H1 (cell line): ENCODE results near the gene USH2A.

Experiments
- ATF2 ChIP-seq: IDR thresholded peaks from 2 replicates; pipeline ENCODE4 v1.6.1; 2012; ENCODE audit warnings: low read length, inconsistent platforms
- E2F6 ChIP-seq: IDR thresholded peaks from 2 replicates; pipeline ENCODE4 v1.6.1; 2012; ENCODE audit warnings: inconsistent platforms
- EZH2 ChIP-seq: fragments of 200-600 bp; sonication (generic); IDR thresholded peaks from 2 replicates; pipeline ENCODE4 v1.7.1; 2012; ENCODE audit warnings: low read depth, mild to moderate bottlenecking, moderate library complexity, low read length, inconsistent platforms; ENCODE audit not compliant: severe bottlenecking
- GABPA ChIP-seq: IDR thresholded peaks from 2 replicates; pipeline ENCODE4 v1.6.1; 2011; ENCODE audit warnings: mild to moderate bottlenecking, low read length, moderate library complexity, borderline replicate concordance; ENCODE audit not compliant: insufficient read depth
- POLR2A ChIP-seq, 2 experiments: IDR thresholded peaks; 1 replicate in 1 of 2; 2 replicates in 1 of 2; pipeline ENCODE4 v1.6.1; 2011; ENCODE audit warnings: low read depth in 2 of 2, low read length in 2 of 2, mild to moderate bottlenecking in 2 of 2; ENCODE audit errors: control extremely low read depth in 1 of 2
- POLR2AphosphoS5 ChIP-seq: IDR thresholded peaks from 2 replicates; pipeline ENCODE4 v1.6.1; 2011; ENCODE audit warnings: low read depth, low read length
- RAD21 ChIP-seq, 2 experiments: IDR thresholded peaks in 1 of 2; conservative IDR thresholded peaks in 1 of 2; 2 replicates each; pipeline ENCODE4 v1.6.1; 2011; ENCODE audit warnings: low read depth in 2 of 2, low read length in 2 of 2, improper control_type of control experiment in 1 of 2, inconsistent platforms in 1 of 2, mild to moderate bottlenecking in 1 of 2, moderate library complexity in 1 of 2
- TEAD4 ChIP-seq: IDR thresholded peaks from 2 replicates; pipeline ENCODE4 v1.6.1; 2012; ENCODE audit warnings: low read depth, low read length, inconsistent platforms, mixed read lengths
- YY1 ChIP-seq: IDR thresholded peaks from 2 replicates; pipeline ENCODE4 v1.6.1; 2011; ENCODE audit warnings: low read depth, mild to moderate bottlenecking, low read length
- TF ChIP-seq, protein P1 (sequence below), 3 experiments: IDR thresholded peaks; 1 replicate in 2 of 3; 2 replicates in 1 of 3; pipeline versions ENCODE4 v1.5.1 to v1.6.1; 2011; ENCODE audit warnings: low read length in 3 of 3, mild to moderate bottlenecking in 3 of 3, inconsistent platforms in 2 of 3, low read depth in 1 of 3, moderate library complexity in 1 of 3; ENCODE audit not compliant: insufficient read depth in 1 of 3; ENCODE audit errors: control extremely low read depth in 1 of 3

DNA sequence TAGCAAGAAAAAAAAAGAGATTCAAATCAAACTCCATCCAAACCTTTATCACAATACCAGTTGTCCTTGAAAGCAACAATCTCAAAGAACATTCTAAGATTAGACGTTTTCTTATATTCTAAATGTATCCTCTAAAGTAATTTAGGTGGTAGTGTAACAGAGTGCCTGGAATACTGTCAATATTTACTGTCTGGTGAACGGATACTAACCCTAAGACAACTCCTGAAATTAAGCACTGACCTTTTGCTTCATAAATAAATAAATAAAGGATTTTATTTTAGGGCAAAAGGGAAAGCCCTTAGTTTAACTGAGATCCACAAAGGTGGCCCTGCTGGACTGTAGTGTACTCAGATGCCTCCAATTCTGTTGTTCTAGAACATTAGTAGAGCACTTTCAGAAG lies 9.9 kb upstream of the USH2A start:
- TF ChIP-seq POLR2A (IDR thresholded peaks at IDR 0.05; ENCODE audit: control extremely low read depth in 1 of 2, low read depth in 2 of 2, low read length in 2 of 2) (no peak), EZH2 (no peak), TEAD4 (no peak), ATF2 (no peak), E2F6 (no peak), YY1 (no peak), GABPA (no peak), RAD21 (IDR thresholded peaks at IDR 0.05 in 1 of 2, conservative IDR thresholded peaks at IDR 0.05 in 1 of 2; ENCODE audit: low read depth in 2 of 2, low read length in 2 of 2) (no peak), POLR2AphosphoS5 (no peak)
- TF ChIP-seq, protein P1, sequence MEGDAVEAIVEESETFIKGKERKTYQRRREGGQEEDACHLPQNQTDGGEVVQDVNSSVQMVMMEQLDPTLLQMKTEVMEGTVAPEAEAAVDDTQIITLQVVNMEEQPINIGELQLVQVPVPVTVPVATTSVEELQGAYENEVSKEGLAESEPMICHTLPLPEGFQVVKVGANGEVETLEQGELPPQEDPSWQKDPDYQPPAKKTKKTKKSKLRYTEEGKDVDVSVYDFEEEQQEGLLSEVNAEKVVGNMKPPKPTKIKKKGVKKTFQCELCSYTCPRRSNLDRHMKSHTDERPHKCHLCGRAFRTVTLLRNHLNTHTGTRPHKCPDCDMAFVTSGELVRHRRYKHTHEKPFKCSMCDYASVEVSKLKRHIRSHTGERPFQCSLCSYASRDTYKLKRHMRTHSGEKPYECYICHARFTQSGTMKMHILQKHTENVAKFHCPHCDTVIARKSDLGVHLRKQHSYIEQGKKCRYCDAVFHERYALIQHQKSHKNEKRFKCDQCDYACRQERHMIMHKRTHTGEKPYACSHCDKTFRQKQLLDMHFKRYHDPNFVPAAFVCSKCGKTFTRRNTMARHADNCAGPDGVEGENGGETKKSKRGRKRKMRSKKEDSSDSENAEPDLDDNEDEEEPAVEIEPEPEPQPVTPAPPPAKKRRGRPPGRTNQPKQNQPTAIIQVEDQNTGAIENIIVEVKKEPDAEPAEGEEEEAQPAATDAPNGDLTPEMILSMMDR (IDR thresholded peaks at IDR 0.05; ENCODE audit: control extremely low read depth in 1 of 3, insufficient read depth in 1 of 3, low read depth in 1 of 3, low read length in 3 of 3): no peak
